HepG2 (cell line): ENCODE data around the gene SMIM24. TPM values are rescaled to one million over a fixed set of nuclear protein-coding genes. Genes with fewer than 3 reads are reported as not detected.

ENCODE experiments used
- CCDC6 ChIP-seq: sonication (generic); formaldehyde crosslinking; IDR thresholded peaks from 2 replicates; pipeline ENCODE4 v1.8.1; 2022; ENCODE audit warnings: mild to moderate bottlenecking, missing genetic modification reagents, moderate library complexity
- CENPX ChIP-seq: sonication (generic); formaldehyde crosslinking; IDR thresholded peaks from 2 replicates; pipeline ENCODE4 v1.9.0; 2021; ENCODE audit warnings: mild to moderate bottlenecking, missing genetic modification reagents, moderate library complexity
- CHD4 ChIP-seq: fragments of 200-600 bp; sonication (generic); IDR thresholded peaks from 2 replicates; pipeline ENCODE4 v1.7.0; 2017; ENCODE audit warnings: mild to moderate bottlenecking, low read length, borderline replicate concordance
- GATA4 ChIP-seq: sonication (generic); IDR thresholded peaks from 2 replicates; pipeline ENCODE4 v1.6.1; 2016; ENCODE audit warnings: antibody characterized with exemption, low read depth, borderline replicate concordance
- IRX3 ChIP-seq: sonication (generic); formaldehyde crosslinking; IDR thresholded peaks from 2 replicates; pipeline ENCODE4 v1.8.1; 2023; ENCODE audit warnings: mild to moderate bottlenecking, low read depth, missing genetic modification reagents, borderline replicate concordance
- KLF16 ChIP-seq, 2 experiments: sonication (generic) in 1 of 2; formaldehyde crosslinking in 1 of 2; IDR thresholded peaks; 2 replicates each; pipeline versions ENCODE4 v1.6.1 to v1.8.0; 2016 to 2023; ENCODE audit warnings: missing genetic modification reagents in 2 of 2, missing compliant biosample characterization in 1 of 2
- KMT2B ChIP-seq: IDR thresholded peaks from 2 replicates; pipeline ENCODE4 v1.6.1; 2016; ENCODE audit warnings: missing genetic modification reagents, missing compliant biosample characterization
- MBD4 ChIP-seq: IDR thresholded peaks from 2 replicates; pipeline ENCODE4 v1.6.1; 2012; ENCODE audit warnings: low read length, inconsistent platforms, borderline replicate concordance
- NFKB2 ChIP-seq: sonication (generic); formaldehyde crosslinking; IDR thresholded peaks from 2 replicates; pipeline ENCODE4 v1.4.0; 2020; ENCODE audit warnings: missing genetic modification reagents, borderline replicate concordance
- PAF1 ChIP-seq: IDR thresholded peaks from 2 replicates; pipeline ENCODE4 v1.6.1; 2016; ENCODE audit warnings: missing genetic modification reagents, missing compliant biosample characterization
- PAX8 ChIP-seq: sonication (generic); formaldehyde crosslinking; IDR thresholded peaks from 2 replicates; pipeline ENCODE4 v1.8.0; 2022; ENCODE audit warnings: mild to moderate bottlenecking, missing genetic modification reagents, borderline replicate concordance
- SUZ12 ChIP-seq: fragments of 150-350 bp; IDR thresholded peaks from 2 replicates; pipeline ENCODE4 v1.6.1; 2014; ENCODE audit warnings: low read depth, low read length
- ZC3H4 ChIP-seq: sonication (generic); formaldehyde crosslinking; IDR thresholded peaks from 2 replicates; pipeline ENCODE4 v1.4.0; 2020; ENCODE audit warnings: missing genetic modification reagents, borderline replicate concordance
- ZNF225 ChIP-seq: sonication (generic); formaldehyde crosslinking; IDR thresholded peaks from 2 replicates; pipeline ENCODE4 v1.4.0; 2020; ENCODE audit warnings: mild to moderate bottlenecking, missing genetic modification reagents
- ZNF431 ChIP-seq: sonication (generic); formaldehyde crosslinking; IDR thresholded peaks from 2 replicates; pipeline ENCODE4 v1.9.0; 2022; ENCODE audit warnings: missing genetic modification reagents, low read depth, mild to moderate bottlenecking, borderline replicate concordance
- polyA plus RNA-seq, 8 experiments: library from polyadenylated mRNA; depleted of rRNA in 3 of 8; stranded (reverse) in 7 of 8; unstranded in 1 of 8; fragments of >200 nt; fragmentation: Illumina TruSeq in 4 of 8; extraction: Trizol in 4 of 8; gene quantifications; 2 replicates each; pipeline versions ENCODE4 v1.2.1 to v1.2.3, GENCODE V29; 2011 to 2016; ENCODE audit warnings: low read depth in 4 of 8, missing spikeins in 1 of 8, mixed read lengths in 1 of 8; ENCODE audit not compliant: insufficient read depth in 1 of 8
- total RNA-seq, 5 experiments: library from RNA; depleted of rRNA; stranded (reverse); fragments of >200 nt; fragmentation: Illumina TruSeq; extraction: Trizol; gene quantifications; 2 replicates each; pipeline ENCODE4 v1.2.3, GENCODE V29; 2016; ENCODE audit warnings: low read depth in 1 of 5
- TF ChIP-seq, protein P1 (sequence below): sonication (generic); formaldehyde crosslinking; IDR thresholded peaks from 2 replicates; pipeline ENCODE4 v1.5.0; 2020; ENCODE audit warnings: mild to moderate bottlenecking, missing genetic modification reagents
- TF ChIP-seq, protein P2 (sequence below): sonication (generic); formaldehyde crosslinking; IDR thresholded peaks from 2 replicates; pipeline ENCODE4 v1.5.0; 2020; ENCODE audit warnings: missing genetic modification reagents
- TF ChIP-seq, protein P3 (sequence below): sonication (generic); formaldehyde crosslinking; IDR thresholded peaks from 2 replicates; pipeline ENCODE4 v1.4.0; 2020; ENCODE audit warnings: missing genetic modification reagents, borderline replicate concordance
- TF ChIP-seq, protein P4 (sequence below): sonication (generic); formaldehyde crosslinking; IDR thresholded peaks from 2 replicates; pipeline ENCODE4 v1.4.0; 2020; ENCODE audit warnings: missing genetic modification reagents
- TF ChIP-seq, protein P5 (sequence below): IDR thresholded peaks from 2 replicates; pipeline ENCODE4 v1.6.1; 2016; ENCODE audit warnings: low read depth
- TF ChIP-seq, protein P6 (sequence below): IDR thresholded peaks from 2 replicates; pipeline ENCODE4 v1.6.1; 2016; ENCODE audit warnings: missing genetic modification reagents, missing compliant biosample characterization

SMIM24 gene
- total and polyA plus RNA-seq, 2 of the 13 experiments (the other 11 are each of a cell fraction or from before 2014, with no cell fraction given), result 11.2 to 70.6 TPM

DNA sequence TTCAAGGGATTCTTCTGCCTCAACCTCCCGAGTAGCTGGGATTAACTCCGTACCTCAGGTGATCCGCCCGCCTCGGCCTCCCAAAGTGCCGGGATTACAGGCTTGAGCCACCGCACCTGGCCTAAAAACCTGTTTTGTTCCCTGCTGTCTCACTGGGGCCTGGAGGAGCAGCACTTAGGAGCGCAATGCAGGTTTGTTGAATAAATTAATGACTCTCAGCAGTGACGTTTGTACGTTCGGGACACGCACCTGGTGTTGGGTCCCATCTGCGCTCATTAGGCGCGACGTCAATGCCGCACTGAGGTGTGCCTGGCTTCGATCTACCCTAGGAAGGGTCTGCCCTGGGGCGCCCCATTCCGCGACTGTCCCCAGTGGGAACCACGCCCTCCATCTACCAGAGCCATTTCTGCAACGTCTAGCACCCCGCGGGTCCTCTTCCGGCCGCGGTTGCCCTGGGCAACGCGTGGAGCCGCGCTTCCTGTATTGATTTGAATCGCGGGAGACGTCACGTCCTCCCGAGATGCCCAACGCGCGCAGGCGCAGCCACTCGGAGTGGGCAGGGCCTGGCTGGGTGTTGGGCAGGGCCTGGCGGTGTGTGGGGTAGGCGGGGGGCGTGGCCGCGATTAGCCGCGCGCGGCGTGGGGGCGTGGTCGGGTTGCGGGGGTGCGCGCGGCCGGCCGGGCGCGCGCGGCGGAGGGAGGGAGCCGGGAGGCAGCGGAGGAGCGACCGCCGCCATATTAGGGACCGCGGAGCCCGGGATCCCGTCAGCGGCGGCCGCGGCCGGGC lies 25.5 kb upstream of the SMIM24 start, which contains the start of gene FZR1 (continued):
- TF ChIP-seq KLF16 (CRISPR knock-in tag; IDR thresholded peaks at IDR 0.05) (peak in 1 of 2 experiments; percentile 68; a peak in 2 of 4 replicates), PAF1 (CRISPR knock-in tag) (no peak), MBD4 (no peak), IRX3 (no peak), ZNF225 (CRISPR knock-in tag) (no peak), CCDC6 (CRISPR knock-in tag) (no peak; the same call in 1 of the 2 replicates), ZNF431 (CRISPR knock-in tag) (no peak), SUZ12 (no peak), KMT2B (peak; percentile 65; the same call in 1 of the 2 replicates), NFKB2 (CRISPR knock-in tag) (peak; percentile 52; the same call in 1 of the 2 replicates), CENPX (CRISPR knock-in tag) (no peak), ZC3H4 (CRISPR knock-in tag) (no peak), PAX8 (CRISPR knock-in tag) (no peak), CHD4 (peak; percentile 60; the same call in 1 of the 2 replicates), GATA4 (no peak)
- TF ChIP-seq, protein P1, sequence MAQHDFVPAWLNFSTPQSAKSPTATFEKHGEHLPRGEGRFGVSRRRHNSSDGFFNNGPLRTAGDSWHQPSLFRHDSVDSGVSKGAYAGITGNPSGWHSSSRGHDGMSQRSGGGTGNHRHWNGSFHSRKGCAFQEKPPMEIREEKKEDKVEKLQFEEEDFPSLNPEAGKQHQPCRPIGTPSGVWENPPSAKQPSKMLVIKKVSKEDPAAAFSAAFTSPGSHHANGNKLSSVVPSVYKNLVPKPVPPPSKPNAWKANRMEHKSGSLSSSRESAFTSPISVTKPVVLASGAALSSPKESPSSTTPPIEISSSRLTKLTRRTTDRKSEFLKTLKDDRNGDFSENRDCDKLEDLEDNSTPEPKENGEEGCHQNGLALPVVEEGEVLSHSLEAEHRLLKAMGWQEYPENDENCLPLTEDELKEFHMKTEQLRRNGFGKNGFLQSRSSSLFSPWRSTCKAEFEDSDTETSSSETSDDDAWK (CRISPR knock-in tag), result no peak
- TF ChIP-seq, protein P2, sequence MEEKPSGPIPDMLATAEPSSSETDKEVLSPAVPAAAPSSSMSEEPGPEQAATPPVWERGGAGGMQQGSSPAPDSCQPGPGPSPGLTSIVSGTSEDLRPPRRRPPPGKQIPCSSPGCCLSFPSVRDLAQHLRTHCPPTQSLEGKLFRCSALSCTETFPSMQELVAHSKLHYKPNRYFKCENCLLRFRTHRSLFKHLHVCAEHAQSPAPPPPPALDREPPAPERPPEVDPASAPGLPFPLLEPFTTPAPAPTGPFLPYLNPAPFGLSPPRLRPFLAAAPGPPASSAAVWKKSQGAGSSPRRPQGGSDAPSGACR (CRISPR knock-in tag), result no peak
- TF ChIP-seq, protein P3, sequence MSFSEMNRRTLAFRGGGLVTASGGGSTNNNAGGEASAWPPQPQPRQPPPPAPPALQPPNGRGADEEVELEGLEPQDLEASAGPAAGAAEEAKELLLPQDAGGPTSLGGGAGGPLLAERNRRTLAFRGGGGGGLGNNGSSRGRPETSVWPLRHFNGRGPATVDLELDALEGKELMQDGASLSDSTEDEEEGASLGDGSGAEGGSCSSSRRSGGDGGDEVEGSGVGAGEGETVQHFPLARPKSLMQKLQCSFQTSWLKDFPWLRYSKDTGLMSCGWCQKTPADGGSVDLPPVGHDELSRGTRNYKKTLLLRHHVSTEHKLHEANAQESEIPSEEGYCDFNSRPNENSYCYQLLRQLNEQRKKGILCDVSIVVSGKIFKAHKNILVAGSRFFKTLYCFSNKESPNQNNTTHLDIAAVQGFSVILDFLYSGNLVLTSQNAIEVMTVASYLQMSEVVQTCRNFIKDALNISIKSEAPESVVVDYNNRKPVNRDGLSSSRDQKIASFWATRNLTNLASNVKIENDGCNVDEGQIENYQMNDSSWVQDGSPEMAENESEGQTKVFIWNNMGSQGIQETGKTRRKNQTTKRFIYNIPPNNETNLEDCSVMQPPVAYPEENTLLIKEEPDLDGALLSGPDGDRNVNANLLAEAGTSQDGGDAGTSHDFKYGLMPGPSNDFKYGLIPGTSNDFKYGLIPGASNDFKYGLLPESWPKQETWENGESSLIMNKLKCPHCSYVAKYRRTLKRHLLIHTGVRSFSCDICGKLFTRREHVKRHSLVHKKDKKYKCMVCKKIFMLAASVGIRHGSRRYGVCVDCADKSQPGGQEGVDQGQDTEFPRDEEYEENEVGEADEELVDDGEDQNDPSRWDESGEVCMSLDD (CRISPR knock-in tag), result peak; percentile 55
- TF ChIP-seq, protein P4, sequence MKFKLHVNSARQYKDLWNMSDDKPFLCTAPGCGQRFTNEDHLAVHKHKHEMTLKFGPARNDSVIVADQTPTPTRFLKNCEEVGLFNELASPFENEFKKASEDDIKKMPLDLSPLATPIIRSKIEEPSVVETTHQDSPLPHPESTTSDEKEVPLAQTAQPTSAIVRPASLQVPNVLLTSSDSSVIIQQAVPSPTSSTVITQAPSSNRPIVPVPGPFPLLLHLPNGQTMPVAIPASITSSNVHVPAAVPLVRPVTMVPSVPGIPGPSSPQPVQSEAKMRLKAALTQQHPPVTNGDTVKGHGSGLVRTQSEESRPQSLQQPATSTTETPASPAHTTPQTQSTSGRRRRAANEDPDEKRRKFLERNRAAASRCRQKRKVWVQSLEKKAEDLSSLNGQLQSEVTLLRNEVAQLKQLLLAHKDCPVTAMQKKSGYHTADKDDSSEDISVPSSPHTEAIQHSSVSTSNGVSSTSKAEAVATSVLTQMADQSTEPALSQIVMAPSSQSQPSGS (CRISPR knock-in tag), result peak; percentile 50; the same call in 1 of the 2 replicates
- TF ChIP-seq, protein P5, sequence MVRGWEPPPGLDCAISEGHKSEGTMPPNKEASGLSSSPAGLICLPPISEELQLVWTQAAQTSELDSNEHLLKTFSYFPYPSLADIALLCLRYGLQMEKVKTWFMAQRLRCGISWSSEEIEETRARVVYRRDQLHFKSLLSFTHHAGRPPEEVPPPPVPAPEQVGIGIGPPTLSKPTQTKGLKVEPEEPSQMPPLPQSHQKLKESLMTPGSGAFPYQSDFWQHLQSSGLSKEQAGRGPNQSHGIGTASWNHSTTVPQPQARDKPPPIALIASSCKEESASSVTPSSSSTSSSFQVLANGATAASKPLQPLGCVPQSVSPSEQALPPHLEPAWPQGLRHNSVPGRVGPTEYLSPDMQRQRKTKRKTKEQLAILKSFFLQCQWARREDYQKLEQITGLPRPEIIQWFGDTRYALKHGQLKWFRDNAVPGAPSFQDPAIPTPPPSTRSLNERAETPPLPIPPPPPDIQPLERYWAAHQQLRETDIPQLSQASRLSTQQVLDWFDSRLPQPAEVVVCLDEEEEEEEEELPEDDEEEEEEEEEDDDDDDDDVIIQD (CRISPR knock-in tag), result 0 out of 2 replicates have a peak, but pooled peaks have one; percentile 41
- TF ChIP-seq, protein P6, sequence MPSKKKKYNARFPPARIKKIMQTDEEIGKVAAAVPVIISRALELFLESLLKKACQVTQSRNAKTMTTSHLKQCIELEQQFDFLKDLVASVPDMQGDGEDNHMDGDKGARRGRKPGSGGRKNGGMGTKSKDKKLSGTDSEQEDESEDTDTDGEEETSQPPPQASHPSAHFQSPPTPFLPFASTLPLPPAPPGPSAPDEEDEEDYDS (CRISPR knock-in tag), result peak; percentile 49; the same call in 1 of the 2 replicates
